OCI-LY1 (cell line): ENCODE measurements around the gene ARL11.
"Not testable (repeated sequence)": the region's sequence is repeated elsewhere in the genome, so short reads cannot be mapped to it uniquely, and the experiment has no call there.

ENCODE experiments used
- H2AFZ ChIP-seq: fragments of 200-600 bp; sonication (generic), shearing (Covaris generic); 2 replicates; pipeline ENCODE4 v1.6.0; 2014; ENCODE audit warnings: antibody characterized with exemption, mild to moderate bottlenecking, low read length
- H3F3A ChIP-seq: fragments of 200-600 bp; sonication (generic), shearing (Covaris generic); 2 replicates; pipeline ENCODE4 v1.6.0; 2014; ENCODE audit warnings: mild to moderate bottlenecking, antibody characterized with exemption, low read length, moderate library complexity; ENCODE audit not compliant: insufficient read depth
- H3K27ac ChIP-seq: fragments of 200-600 bp; sonication (generic); 2 replicates; pipeline ENCODE4 v1.5.1; 2014; ENCODE audit warnings: low read length, mixed run types, mild to moderate bottlenecking, low read depth; ENCODE audit not compliant: poor library complexity, severe bottlenecking
- H3K27me3 ChIP-seq: fragments of 200-600 bp; sonication (generic); 2 replicates; pipeline ENCODE4 v1.6.0; 2014; ENCODE audit warnings: antibody characterized with exemption, mild to moderate bottlenecking, low read length, moderate library complexity; ENCODE audit not compliant: insufficient read depth
- H3K36me3 ChIP-seq: fragments of 200-600 bp; sonication (generic); 2 replicates; pipeline ENCODE4 v1.6.1; 2014; ENCODE audit warnings: mild to moderate bottlenecking, antibody characterized with exemption, low read length, moderate library complexity, mixed read lengths; ENCODE audit not compliant: insufficient read depth
- H3K4me1 ChIP-seq: fragments of 200-600 bp; sonication (generic); 2 replicates; pipeline ENCODE4 v1.5.1; 2014; ENCODE audit warnings: mild to moderate bottlenecking, low read length, moderate library complexity; ENCODE audit not compliant: insufficient read depth, severe bottlenecking
- H3K4me2 ChIP-seq: fragments of 200-600 bp; sonication (generic), shearing (Covaris generic); 2 replicates; pipeline ENCODE4 v1.6.1; 2014; ENCODE audit warnings: low read length
- H3K4me3 ChIP-seq: fragments of 200-600 bp; sonication (generic); 2 replicates; pipeline ENCODE4 v1.5.1; 2014; ENCODE audit warnings: low read length, low read depth, mild to moderate bottlenecking, mixed read lengths; ENCODE audit not compliant: poor library complexity, severe bottlenecking
- H3K79me2 ChIP-seq: fragments of 200-600 bp; shearing (Covaris generic); 2 replicates; pipeline ENCODE4 v1.6.1; 2016; ENCODE audit warnings: mixed run types, low read length, mixed read lengths; ENCODE audit not compliant: insufficient read depth
- H3K9ac ChIP-seq: fragments of 200-600 bp; sonication (generic), shearing (Covaris generic); 2 replicates; pipeline ENCODE4 v1.6.1; 2014; ENCODE audit warnings: mild to moderate bottlenecking, low read length, mixed read lengths
- H3K9me2 ChIP-seq: fragments of 200-600 bp; sonication (generic), shearing (Covaris generic); 2 replicates; pipeline ENCODE4 v1.6.1; 2014; ENCODE audit warnings: low read depth, mild to moderate bottlenecking, low read length, mixed read lengths
- H3K9me3 ChIP-seq: fragments of 200-600 bp; shearing (Covaris generic); 2 replicates; pipeline ENCODE4 v1.6.1; 2014; ENCODE audit warnings: low read length, mixed read lengths
- H4K20me1 ChIP-seq: fragments of 200-600 bp; sonication (generic), shearing (Covaris generic); 2 replicates; pipeline ENCODE4 v1.6.0; 2016; ENCODE audit warnings: mild to moderate bottlenecking, low read length; ENCODE audit not compliant: insufficient read depth
- EZH2 ChIP-seq: fragments of 200-600 bp; sonication (generic), shearing (Covaris generic); IDR thresholded peaks from 2 replicates; pipeline ENCODE4 v1.8.0; 2017; ENCODE audit warnings: borderline replicate concordance, mixed run types, mild to moderate bottlenecking, antibody characterized with exemption, low read length, moderate library complexity, mixed read lengths
- TF ChIP-seq, protein P1 (sequence below): fragments of 200-600 bp; sonication (generic), shearing (Covaris generic); IDR thresholded peaks from 2 replicates; pipeline ENCODE4 v1.5.1; 2017; ENCODE audit warnings: mild to moderate bottlenecking, antibody characterized with exemption, low read length, moderate library complexity, mixed read lengths

ARL11 gene

DNA sequence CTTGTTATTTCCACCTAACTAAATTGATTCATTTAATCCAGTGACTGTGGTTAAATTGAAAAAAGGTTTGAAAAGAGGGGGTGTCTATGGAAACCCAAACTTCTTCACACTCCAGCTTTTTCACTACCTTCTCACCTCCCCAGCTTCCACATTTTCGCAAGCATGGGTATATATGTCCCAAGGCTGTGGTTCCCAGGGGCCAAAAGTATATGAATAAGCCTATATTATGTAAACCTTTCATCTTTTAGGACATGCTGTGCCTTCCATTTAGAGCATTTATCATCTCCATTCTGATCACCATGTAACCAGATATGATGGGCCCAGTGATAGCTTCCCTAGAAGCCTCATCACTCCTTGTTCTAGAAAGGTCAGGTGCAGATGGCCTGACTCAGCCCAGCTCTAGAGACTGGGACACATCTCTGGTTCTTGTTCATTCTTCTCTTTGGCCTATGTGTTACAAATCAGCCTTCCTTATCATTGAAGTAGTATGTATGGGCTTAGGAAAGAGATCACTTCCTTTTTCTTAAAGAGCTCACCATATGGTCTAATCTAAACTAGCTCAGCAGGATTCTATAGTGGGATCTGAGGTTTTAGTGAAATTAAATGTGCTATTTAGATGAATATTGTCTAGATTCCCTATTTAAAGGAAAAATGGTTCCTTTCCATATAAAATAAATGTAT, 19.5 kb upstream of the ARL11 start:
- TF ChIP-seq, protein P1, sequence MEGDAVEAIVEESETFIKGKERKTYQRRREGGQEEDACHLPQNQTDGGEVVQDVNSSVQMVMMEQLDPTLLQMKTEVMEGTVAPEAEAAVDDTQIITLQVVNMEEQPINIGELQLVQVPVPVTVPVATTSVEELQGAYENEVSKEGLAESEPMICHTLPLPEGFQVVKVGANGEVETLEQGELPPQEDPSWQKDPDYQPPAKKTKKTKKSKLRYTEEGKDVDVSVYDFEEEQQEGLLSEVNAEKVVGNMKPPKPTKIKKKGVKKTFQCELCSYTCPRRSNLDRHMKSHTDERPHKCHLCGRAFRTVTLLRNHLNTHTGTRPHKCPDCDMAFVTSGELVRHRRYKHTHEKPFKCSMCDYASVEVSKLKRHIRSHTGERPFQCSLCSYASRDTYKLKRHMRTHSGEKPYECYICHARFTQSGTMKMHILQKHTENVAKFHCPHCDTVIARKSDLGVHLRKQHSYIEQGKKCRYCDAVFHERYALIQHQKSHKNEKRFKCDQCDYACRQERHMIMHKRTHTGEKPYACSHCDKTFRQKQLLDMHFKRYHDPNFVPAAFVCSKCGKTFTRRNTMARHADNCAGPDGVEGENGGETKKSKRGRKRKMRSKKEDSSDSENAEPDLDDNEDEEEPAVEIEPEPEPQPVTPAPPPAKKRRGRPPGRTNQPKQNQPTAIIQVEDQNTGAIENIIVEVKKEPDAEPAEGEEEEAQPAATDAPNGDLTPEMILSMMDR = no peak
- no peak for TF ChIP-seq EZH2
- Histone ChIP-seq H3K9ac (no peak overlapping the region), H3K36me3 (no peaks in the 10 kb centered on the region), H3K9me3 (no peaks in the 10 kb centered on the region), H3K4me3 (no peak overlapping the region), H3K27me3 (no peaks in the 10 kb centered on the region), H3K4me2 (no peak overlapping the region), H3K27ac (no peak overlapping the region), H3F3A (0 out of 2 replicates have a peak, but pooled peaks cover 3% of the 10 kb centered on the region), H3K79me2 (no peaks in the 10 kb centered on the region), H4K20me1 (no peaks in the 10 kb centered on the region), H3K9me2 (no peaks in the 10 kb centered on the region), H2AFZ (no peak overlapping the region), H3K4me1 (peaks cover 44% of the 10 kb centered on the region)

DNA sequence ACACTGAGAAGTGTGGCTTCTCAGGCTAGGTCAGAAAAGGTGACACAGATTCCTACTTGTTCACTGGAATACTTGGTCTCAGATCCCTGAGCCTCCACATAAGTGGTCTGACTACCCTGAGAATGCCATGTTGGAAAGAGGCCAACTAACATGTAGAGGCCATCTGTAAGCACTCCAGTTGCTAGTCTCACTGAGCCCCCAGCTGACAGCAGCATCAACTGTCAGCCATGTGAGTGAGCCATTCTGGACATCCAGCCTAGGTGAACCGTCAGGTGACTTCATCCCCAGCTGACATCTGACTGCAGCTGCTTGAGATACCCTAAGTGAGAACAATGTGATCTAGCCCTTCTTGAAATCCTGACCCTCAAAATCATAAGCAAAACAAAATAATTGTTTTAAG, 18.1 kb upstream of the ARL11 start:
- no peak for TF ChIP-seq EZH2
- TF ChIP-seq, protein P1 = no peak
- no peaks in the 10 kb centered on the region for H4K20me1 ChIP-seq
- H3K79me2 ChIP-seq = no peaks in the 10 kb centered on the region
- no peak overlapping the region for H3K4me2 ChIP-seq
- H3K27me3 ChIP-seq = no peaks in the 10 kb centered on the region
- H3K4me1 ChIP-seq = peaks cover 30% of the 10 kb centered on the region
- no peak overlapping the region for H2AFZ ChIP-seq
- no peak overlapping the region for H3K9ac ChIP-seq
- no peaks in the 10 kb centered on the region for H3K9me3 ChIP-seq
- H3F3A ChIP-seq = 0 out of 2 replicates have a peak, but pooled peaks cover 3% of the 10 kb centered on the region
- no peak overlapping the region for H3K4me3 ChIP-seq
- H3K27ac ChIP-seq = no peak overlapping the region
- H3K36me3 ChIP-seq = no peaks in the 10 kb centered on the region
- H3K9me2 ChIP-seq = no peaks in the 10 kb centered on the region

DNA sequence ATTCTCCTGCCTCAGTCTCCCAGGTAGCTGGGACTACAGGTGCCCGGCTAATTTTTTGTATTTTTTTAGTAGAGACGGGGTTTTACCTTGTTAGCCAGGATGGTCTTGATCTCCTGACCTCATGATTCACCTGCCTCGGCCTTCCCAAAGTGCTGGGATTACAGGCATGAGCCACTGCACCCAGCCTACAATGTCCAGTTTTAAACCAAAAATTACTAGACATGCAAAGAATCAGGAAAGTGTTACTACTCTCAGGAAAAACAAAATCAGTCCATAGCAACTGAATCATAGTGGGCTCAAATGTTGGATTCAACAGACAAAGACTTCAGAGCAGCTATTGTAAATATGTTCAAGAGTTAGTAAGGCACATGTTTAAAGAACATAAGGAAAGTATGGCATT, 16.3 kb upstream of the ARL11 start:
- H3K27me3 ChIP-seq, H4K20me1 ChIP-seq, H3K36me3 ChIP-seq, H3K4me2 ChIP-seq, H3K4me3 ChIP-seq, H3K79me2 ChIP-seq, H3K9me2 ChIP-seq, H3K9me3 ChIP-seq, H2AFZ ChIP-seq, H3K27ac ChIP-seq, H3K9ac ChIP-seq, H3F3A ChIP-seq: not testable (repeated sequence)
- H3K4me1 ChIP-seq = peaks cover 19% of the 10 kb centered on the region
